D341Med (cell line): ENCODE results near the gene ROBO2.

Experiments used
- DNase-seq: peaks from one replicate; pipeline ENCODE4 v3.0.0; 2012; ENCODE audit warnings: low spot score

The ROBO2 gene

GRCh38 chr3:77506384-77506783 is 466.5 kb downstream of the ROBO2 start:
- peak; percentile 21 for DNase-seq

- DNase-seq: no peak
Measured at GRCh38 chr3:77513542-77513941, 473.6 kb downstream of the ROBO2 start.

DNA sequence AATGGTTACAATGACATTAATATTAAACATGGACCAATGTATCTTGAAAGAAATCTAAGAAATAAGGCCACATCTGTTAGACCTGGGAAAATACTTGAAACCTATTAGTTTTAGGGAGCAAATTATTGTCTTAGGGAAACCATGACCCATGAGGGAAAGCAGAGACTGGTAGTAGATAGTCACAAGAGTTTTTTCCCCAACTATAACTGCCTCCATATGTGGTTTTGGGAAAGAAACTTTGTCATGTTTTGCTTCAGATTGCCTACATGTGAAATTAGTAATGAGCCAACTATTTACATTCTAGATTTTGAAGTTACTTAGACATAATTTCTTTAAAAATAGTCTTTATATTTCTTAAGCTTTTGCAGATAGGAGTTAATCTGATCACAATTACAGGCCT is 474.9 kb downstream of the ROBO2 start:
- DNase-seq: no peak

- no peak for DNase-seq
Measured at GRCh38 chr3:77524463-77524862, 484.6 kb downstream of the ROBO2 start.

DNA sequence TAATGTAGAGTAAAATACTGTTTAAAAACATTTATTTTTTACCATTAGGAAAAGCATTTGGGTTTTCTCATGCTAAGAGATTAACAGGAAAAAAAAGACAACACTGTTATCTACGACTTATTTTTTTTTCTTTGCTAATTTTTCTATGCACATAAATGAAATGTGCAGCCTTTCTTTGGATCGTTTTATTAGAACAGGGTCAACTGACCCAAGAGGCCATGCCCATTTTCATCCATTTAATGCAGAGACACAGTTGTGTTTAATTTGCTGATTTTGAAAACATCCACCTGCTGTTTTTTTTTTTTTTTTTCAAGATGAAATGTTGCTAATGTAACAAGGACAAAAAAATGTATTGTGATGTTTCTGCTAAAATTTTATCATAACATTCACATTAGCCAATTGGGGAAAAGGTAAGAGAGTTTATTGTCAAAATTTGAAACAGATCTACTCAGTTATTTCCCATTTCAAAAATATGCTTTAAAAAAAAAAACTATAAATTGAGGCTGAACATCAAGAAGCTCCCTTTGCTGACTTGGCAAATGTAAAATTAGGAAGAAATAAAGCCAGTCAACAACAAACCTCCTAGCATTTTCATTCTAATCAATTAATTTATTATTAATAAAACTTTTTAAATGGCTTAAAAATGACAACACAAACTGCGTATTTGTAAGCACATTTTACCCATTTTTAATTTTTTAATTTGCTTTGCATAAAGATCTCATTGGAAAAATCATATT is 485.2 kb downstream of the ROBO2 start:
- DNase-seq: no peak

- no peak for DNase-seq
Measured at GRCh38 chr3:77526573-77527113, 486.7 kb downstream of the ROBO2 start.

GRCh38 chr3:77529522-77529921 is 489.6 kb downstream of the ROBO2 start:
- DNase-seq: no peak

DNA sequence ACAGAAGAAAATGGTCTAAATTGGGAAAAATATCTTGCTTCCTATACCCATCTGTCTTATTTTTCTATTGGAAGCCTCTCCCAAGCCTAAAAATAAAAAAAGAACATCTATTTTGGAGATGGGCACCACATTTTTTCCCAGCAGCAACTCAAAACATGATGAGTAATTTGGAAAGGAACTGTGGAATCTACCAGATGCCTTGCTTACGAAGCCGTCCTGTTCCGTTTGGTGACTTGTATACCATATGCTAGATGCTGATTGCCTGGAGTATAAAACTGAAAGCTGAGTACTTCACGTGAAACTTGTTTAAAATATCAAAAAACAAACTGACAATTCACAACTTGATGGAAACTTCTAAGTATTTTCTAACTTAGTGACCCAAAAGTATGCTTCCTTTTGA is 491.0 kb downstream of the ROBO2 start:
- no peak for DNase-seq

DNA sequence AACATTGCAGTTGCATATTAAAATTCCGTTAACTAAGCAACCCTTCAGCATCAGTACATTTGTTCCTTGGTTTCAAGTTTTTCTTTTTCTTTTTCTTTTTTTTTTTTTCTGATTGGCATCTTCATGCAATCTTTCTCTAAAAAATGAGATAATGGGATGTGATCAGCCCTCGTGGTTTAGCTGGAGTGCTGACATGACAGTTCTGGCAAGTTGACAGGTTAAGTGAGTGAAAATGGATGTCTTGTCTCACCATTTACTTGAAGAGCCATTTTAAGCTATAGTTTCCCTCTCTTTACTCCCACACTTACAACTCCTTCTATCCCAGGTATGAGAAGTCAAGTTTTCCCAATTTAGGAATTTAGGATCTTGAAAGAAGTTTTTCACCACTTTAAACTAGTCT is 495.2 kb downstream of the ROBO2 start:
- DNase-seq: no peak

DNA sequence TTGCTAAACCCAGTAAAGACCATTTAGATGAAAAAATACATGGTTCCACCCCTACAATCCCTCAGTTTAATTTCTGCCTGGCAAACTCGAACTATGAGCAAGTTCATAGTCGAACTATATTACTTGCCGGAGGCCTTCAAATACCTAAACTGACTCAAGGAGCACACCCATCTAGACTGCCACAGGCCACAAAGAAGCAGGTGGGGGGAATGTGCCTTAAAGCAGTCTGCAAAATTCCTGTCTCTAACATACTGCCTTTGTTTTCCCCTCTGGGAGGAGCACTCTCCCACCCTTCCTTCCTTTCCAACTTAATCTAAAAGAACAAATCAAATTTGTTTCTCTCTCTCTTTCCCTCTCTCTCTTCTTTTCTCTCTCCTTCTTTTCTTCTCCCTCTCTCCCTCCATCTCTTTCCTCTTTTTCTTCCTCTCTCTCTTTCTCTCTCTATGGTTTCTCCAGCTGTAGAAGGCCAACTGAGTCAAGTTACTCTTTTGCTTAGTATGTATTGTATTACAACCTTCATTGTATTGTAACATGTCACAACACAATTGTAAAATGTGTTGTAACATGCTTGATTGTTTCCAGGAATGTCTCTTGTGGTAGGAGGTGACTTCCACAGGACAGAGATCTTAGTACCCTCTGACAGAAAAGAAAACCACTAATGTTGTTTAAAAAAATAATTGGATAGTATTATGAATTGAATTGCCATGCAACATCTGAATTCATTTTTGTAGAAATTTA is 496.3 kb downstream of the ROBO2 start:
- DNase-seq: no peak

DNA sequence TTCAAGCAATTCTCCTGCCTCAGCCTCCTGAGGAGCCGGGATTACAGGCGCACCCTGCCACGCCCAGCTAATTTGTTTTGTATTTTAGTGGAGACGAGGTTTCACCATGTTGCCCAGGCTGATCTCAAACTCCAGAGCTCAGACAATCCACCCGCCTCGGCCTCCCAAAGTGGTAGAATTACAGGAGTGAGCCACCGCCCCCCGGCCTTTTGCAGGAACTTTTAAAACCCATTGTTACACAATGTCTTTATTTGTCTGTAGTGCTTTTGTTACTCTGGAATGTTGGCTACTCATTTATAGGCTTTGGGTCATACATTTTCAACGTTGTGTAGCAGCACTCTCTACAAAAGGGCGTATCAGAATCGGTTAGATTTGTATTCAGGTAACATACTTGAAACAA is 499.1 kb downstream of the ROBO2 start:
- DNase-seq: no peak

DNA sequence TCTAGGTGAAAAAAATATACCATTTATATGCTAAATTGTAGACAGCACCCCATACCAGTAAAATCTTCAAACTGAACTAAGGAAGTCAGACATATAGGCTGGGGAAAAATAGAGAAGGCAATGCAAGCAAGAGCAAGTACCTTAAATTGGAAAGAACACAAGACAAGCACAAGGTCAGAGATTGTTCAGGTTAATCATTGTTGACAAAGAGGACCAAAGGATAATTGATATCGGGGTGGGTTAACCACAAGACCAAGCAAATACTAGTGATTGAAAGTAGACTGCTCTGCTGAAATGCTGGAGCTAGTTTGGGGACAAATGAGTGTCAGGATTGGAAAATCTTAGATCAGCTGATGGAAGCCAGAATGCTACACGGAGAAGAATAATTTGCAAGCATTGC is 499.8 kb downstream of the ROBO2 start:
- DNase-seq: no peak

- DNase-seq: no peak
Measured at GRCh38 chr3:77541203-77541922, 501.5 kb downstream of the ROBO2 start.

GRCh38 chr3:77546246-77546645 is 506.3 kb downstream of the ROBO2 start:
- no peak for DNase-seq

GRCh38 chr3:77549034-77549433 is 509.1 kb downstream of the ROBO2 start:
- DNase-seq: no peak

GRCh38 chr3:77553240-77553639 is 513.3 kb downstream of the ROBO2 start:
- DNase-seq: no peak

DNA sequence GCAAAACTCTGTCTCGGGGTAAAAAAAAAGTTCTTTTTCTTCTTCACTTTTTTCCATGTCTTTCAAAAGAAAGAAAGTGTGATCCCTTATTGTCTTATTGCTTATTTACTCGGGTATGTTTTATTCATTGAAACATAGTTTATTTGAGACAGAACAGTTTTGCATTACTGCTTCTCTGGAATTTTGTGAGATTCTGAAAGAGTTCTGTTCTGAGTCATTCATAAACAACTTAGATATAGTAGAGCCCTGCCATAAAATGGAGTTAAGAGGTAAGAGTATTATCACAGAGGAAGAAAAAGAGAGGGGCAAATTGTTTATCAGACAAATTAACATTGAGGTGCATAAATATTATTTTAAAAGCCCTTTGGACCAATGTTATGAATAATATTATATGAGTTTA is 522.2 kb downstream of the ROBO2 start:
- no peak for DNase-seq

GRCh38 chr3:77563012-77563411 is 523.1 kb downstream of the ROBO2 start:
- DNase-seq: no peak

DNA sequence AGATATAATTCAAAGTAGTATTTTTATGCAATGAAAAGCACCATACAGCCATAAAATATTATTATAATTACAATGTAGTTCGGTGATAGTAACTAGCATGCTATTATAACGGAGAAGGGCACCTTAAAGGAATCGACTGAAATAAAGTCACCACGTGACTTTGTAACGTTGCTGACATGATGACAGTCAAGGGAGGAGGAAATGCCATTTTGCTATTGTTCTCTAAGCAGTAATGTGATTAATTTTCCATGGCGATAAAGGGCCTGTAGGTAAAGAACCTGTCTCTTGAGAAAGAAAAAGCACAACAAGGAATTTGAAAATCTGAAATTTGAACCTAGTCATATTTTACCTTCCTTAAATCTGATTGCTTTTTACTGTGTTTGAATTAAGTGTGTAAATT is 526.2 kb downstream of the ROBO2 start:
- DNase-seq: no peak

- no peak for DNase-seq
Measured at GRCh38 chr3:77571971-77572715, 532.2 kb downstream of the ROBO2 start.

- DNase-seq: no peak
Measured at GRCh38 chr3:77577264-77577663, 537.4 kb downstream of the ROBO2 start.

GRCh38 chr3:77586216-77586615 is 546.3 kb downstream of the ROBO2 start:
- no peak for DNase-seq
